ENCODE measurements around the gene HCRTR1.

HCRTR1 gene

GRCh38 chr1:31617218-31617915 lies at the start of gene HCRTR1:
Gene HCRTR1, plus strand, starts transcription at chr1:31617689. Its CDS starts 1,504 bp downstream, at chr1:31619193.
- H3K9ac ChIP-seq (ENCODE audit: low read length in 5 of 5), result peak within 1 kb of the TSS in 2 of 5 donors; percentile 34 to 44
- H3K4me1 ChIP-seq (ENCODE audit: control insufficient read depth in 5 of 5, insufficient read depth in 5 of 5, low read length in 5 of 5), result peaks cover 1 to 43% (median 14%) of the 10 kb centered on the region in 5 donors
- H3K27me3 ChIP-seq (ENCODE audit: control insufficient read depth in 5 of 5, insufficient read depth in 4 of 5, low read length in 5 of 5), result peaks cover 5 to 25% (median 14%) of the 10 kb centered on the region in 5 donors
- no peaks in the 10 kb centered on the region for H3K36me3 ChIP-seq (ENCODE audit: control insufficient read depth in 5 of 5, insufficient read depth in 5 of 5, low read length in 5 of 5)
- H3K27ac ChIP-seq (ENCODE audit: low read depth, low read length), result no peak within 1 kb of the TSS
- H3K9me3 ChIP-seq (ENCODE audit: control insufficient read depth in 5 of 5, low read length in 5 of 5), result no peaks in the 10 kb centered on the region
- H3K4me3 ChIP-seq (ENCODE audit: low read depth in 1 of 5, low read length in 5 of 5), result peak within 1 kb of the TSS in 4 of 5 donors; percentile 30 to 60 (median 56)

DNA sequence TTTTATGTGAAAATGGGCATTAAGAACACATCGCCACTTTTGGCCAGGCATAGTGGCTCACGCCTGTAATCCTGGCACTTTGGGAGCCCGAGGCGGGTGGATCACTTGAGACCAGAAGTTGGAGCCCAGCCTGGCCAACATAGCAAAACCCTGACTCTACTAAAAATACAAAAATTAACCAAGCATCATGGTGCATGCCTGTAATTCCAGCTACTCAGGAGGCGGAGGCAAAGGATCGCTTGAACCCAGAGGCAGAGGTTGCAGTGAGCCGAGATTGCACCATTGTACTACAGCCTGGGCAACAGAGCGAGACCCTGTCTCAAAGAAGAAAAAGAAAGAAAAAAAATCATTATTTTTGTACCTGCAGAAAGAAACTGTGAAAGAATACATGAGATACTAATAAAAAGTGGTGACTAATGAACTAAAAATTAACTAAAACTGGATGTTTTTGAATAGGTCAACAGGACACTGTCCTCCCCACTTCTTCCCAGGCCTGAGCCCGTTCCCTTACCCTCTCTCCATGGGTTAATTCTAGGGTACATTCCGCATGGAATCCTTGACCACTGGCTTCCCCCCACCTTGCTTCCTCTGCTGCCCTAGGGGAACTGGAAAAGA lies 49.4 kb upstream of the HCRTR1 start:
- Histone ChIP-seq H3K9me3 (ENCODE audit: control insufficient read depth in 5 of 5, low read length in 5 of 5) (no peaks in the 10 kb centered on the region), H3K27ac (ENCODE audit: low read depth, low read length) (no peak overlapping the region), H3K4me3 (ENCODE audit: low read depth in 1 of 5, low read length in 5 of 5) (no peak overlapping the region), H3K4me1 (ENCODE audit: control insufficient read depth in 5 of 5, insufficient read depth in 5 of 5, low read length in 5 of 5) (peaks cover 6 to 36% (median 31%) of the 10 kb centered on the region in 5 donors), H3K27me3 (ENCODE audit: control insufficient read depth in 5 of 5, insufficient read depth in 4 of 5, low read length in 5 of 5) (no peaks in the 10 kb centered on the region), H3K36me3 (ENCODE audit: control insufficient read depth in 5 of 5, insufficient read depth in 5 of 5, low read length in 5 of 5) (no peaks in the 10 kb centered on the region), H3K9ac (ENCODE audit: low read length in 5 of 5) (no peak overlapping the region)

GRCh38 chr1:31568895-31569595 lies 48.4 kb upstream of the HCRTR1 start:
- Histone ChIP-seq H3K36me3 (ENCODE audit: control insufficient read depth in 5 of 5, insufficient read depth in 5 of 5, low read length in 5 of 5) (no peaks in the 10 kb centered on the region), H3K9ac (ENCODE audit: low read length in 5 of 5) (no peak overlapping the region), H3K9me3 (ENCODE audit: control insufficient read depth in 5 of 5, low read length in 5 of 5) (no peaks in the 10 kb centered on the region), H3K4me1 (ENCODE audit: control insufficient read depth in 5 of 5, insufficient read depth in 5 of 5, low read length in 5 of 5) (peaks cover 6 to 40% (median 40%) of the 10 kb centered on the region in 5 donors), H3K27ac (ENCODE audit: low read depth, low read length) (peak overlapping the region; percentile 4), H3K27me3 (ENCODE audit: control insufficient read depth in 5 of 5, insufficient read depth in 4 of 5, low read length in 5 of 5) (no peaks in the 10 kb centered on the region), H3K4me3 (ENCODE audit: low read depth in 1 of 5, low read length in 5 of 5) (no peak overlapping the region)

DNA sequence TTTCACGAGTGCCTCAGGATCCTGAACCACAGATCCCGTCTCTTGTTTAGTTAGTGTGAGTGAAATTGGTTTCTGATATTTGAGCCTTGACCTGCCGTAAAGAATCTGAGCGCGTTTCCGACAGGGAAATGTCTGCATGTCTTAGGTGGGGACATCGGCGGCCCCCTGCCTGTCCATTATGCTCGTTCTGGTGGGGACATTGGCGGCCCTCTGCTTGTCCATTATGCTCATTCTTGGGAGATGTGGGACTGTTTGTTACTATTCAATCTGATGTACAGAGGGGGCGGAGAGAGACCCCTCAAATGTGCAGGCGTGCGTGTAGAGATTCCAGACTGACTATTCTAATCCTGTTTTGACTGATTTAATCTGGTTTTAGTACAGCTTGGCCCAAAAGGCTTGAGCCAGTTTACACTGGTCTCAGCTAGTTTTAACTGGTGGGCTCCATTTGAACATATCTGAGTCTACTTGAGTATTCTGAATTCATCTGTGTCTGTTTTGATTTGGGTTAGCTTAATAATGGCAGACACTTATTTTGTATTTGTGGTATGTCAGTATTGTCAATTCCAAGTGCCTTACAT lies 47.8 kb upstream of the HCRTR1 start:
- H3K9me3 ChIP-seq (ENCODE audit: control insufficient read depth in 5 of 5, low read length in 5 of 5), result no peaks in the 10 kb centered on the region
- H3K27ac ChIP-seq (ENCODE audit: low read depth, low read length), result peak overlapping the region; percentile 4
- H3K36me3 ChIP-seq (ENCODE audit: control insufficient read depth in 5 of 5, insufficient read depth in 5 of 5, low read length in 5 of 5), result no peaks in the 10 kb centered on the region
- no peak overlapping the region for H3K4me3 ChIP-seq (ENCODE audit: low read depth in 1 of 5, low read length in 5 of 5)
- H3K4me1 ChIP-seq (ENCODE audit: control insufficient read depth in 5 of 5, insufficient read depth in 5 of 5, low read length in 5 of 5), result peaks cover 6 to 40% (median 36%) of the 10 kb centered on the region in 5 donors
- H3K9ac ChIP-seq (ENCODE audit: low read length in 5 of 5), result no peak overlapping the region
- H3K27me3 ChIP-seq (ENCODE audit: control insufficient read depth in 5 of 5, insufficient read depth in 4 of 5, low read length in 5 of 5), result no peaks in the 10 kb centered on the region

- Histone ChIP-seq H3K9me3 (ENCODE audit: control insufficient read depth in 5 of 5, low read length in 5 of 5) (no peaks in the 10 kb centered on the region), H3K4me1 (ENCODE audit: control insufficient read depth in 5 of 5, insufficient read depth in 5 of 5, low read length in 5 of 5) (peaks cover 6 to 43% (median 36%) of the 10 kb centered on the region in 5 donors), H3K9ac (ENCODE audit: low read length in 5 of 5) (no peak overlapping the region), H3K36me3 (ENCODE audit: control insufficient read depth in 5 of 5, insufficient read depth in 5 of 5, low read length in 5 of 5) (no peaks in the 10 kb centered on the region), H3K27me3 (ENCODE audit: control insufficient read depth in 5 of 5, insufficient read depth in 4 of 5, low read length in 5 of 5) (no peaks in the 10 kb centered on the region), H3K4me3 (ENCODE audit: low read depth in 1 of 5, low read length in 5 of 5) (no peak overlapping the region), H3K27ac (ENCODE audit: low read depth, low read length) (no peak overlapping the region)
Observed at GRCh38 chr1:31570228-31570627, 47.3 kb upstream of the HCRTR1 start.

GRCh38 chr1:31570906-31571305 lies 46.6 kb upstream of the HCRTR1 start:
- H3K4me1 ChIP-seq (ENCODE audit: control insufficient read depth in 5 of 5, insufficient read depth in 5 of 5, low read length in 5 of 5), result peaks cover 6 to 50% (median 42%) of the 10 kb centered on the region in 5 donors
- H3K4me3 ChIP-seq (ENCODE audit: low read depth in 1 of 5, low read length in 5 of 5), result no peak overlapping the region
- H3K9ac ChIP-seq (ENCODE audit: low read length in 5 of 5), result no peak overlapping the region
- H3K27ac ChIP-seq (ENCODE audit: low read depth, low read length), result no peak overlapping the region
- no peaks in the 10 kb centered on the region for H3K9me3 ChIP-seq (ENCODE audit: control insufficient read depth in 5 of 5, low read length in 5 of 5)
- H3K27me3 ChIP-seq (ENCODE audit: control insufficient read depth in 5 of 5, insufficient read depth in 4 of 5, low read length in 5 of 5), result no peaks in the 10 kb centered on the region
- no peaks in the 10 kb centered on the region for H3K36me3 ChIP-seq (ENCODE audit: control insufficient read depth in 5 of 5, insufficient read depth in 5 of 5, low read length in 5 of 5)

- no peaks in the 10 kb centered on the region for H3K36me3 ChIP-seq (ENCODE audit: control insufficient read depth in 5 of 5, insufficient read depth in 5 of 5, low read length in 5 of 5)
- H3K4me1 ChIP-seq (ENCODE audit: control insufficient read depth in 5 of 5, insufficient read depth in 5 of 5, low read length in 5 of 5), result peaks cover 6 to 57% (median 49%) of the 10 kb centered on the region in 5 donors
- no peak overlapping the region for H3K27ac ChIP-seq (ENCODE audit: low read depth, low read length)
Observed at GRCh38 chr1:31571340-31572295, 45.9 kb upstream of the HCRTR1 start.

GRCh38 chr1:31572323-31573104 lies 45.0 kb upstream of the HCRTR1 start:
- Histone ChIP-seq H3K27me3 (ENCODE audit: control insufficient read depth in 5 of 5, insufficient read depth in 4 of 5, low read length in 5 of 5) (peaks cover 0 to 4% (median 0%) of the 10 kb centered on the region in 5 donors), H3K9me3 (ENCODE audit: control insufficient read depth in 5 of 5, low read length in 5 of 5) (no peaks in the 10 kb centered on the region), H3K27ac (ENCODE audit: low read depth, low read length) (peak overlapping the region; percentile 85), H3K4me3 (ENCODE audit: low read depth in 1 of 5, low read length in 5 of 5) (no peak overlapping the region), H3K9ac (ENCODE audit: low read length in 5 of 5) (peak overlapping the region in 3 of 5 donors; percentile 16 to 41 (median 41)), H3K4me1 (ENCODE audit: control insufficient read depth in 5 of 5, insufficient read depth in 5 of 5, low read length in 5 of 5) (peaks cover 6 to 66% (median 58%) of the 10 kb centered on the region in 5 donors), H3K36me3 (ENCODE audit: control insufficient read depth in 5 of 5, insufficient read depth in 5 of 5, low read length in 5 of 5) (no peaks in the 10 kb centered on the region)

More at GRCh38 chr1:31571340-31572295, 45.9 kb upstream of the HCRTR1 start:
- Histone ChIP-seq H3K9me3 (ENCODE audit: control insufficient read depth in 5 of 5, low read length in 5 of 5) (no peaks in the 10 kb centered on the region), H3K27me3 (ENCODE audit: control insufficient read depth in 5 of 5, insufficient read depth in 4 of 5, low read length in 5 of 5) (peaks cover 0 to under 1% (median 0%) of the 10 kb centered on the region in 5 donors), H3K9ac (ENCODE audit: low read length in 5 of 5) (no peak overlapping the region), H3K4me3 (ENCODE audit: low read depth in 1 of 5, low read length in 5 of 5) (no peak overlapping the region)
